Cardiac fibroblast (primary cell): ENCODE measurements around the gene SEC24B.

Source experiments
- DNase-seq, 2 donors: peaks; one replicate each; pipeline versions ENCODE4 v3.0.0 to v3.0.0-alpha.2; 2010; ENCODE audit warnings: low read depth in 2 of 2
- H3K4me3 ChIP-seq, 2 donors: replicated peaks in 1 of 2; 1 replicate in 1 of 2; 2 replicates in 1 of 2; pipeline ENCODE4 v1.5.1; 2011; ENCODE audit warnings: low read depth in 2 of 2, low read length in 2 of 2, mild to moderate bottlenecking in 2 of 2, moderate library complexity in 1 of 2
- TF ChIP-seq, protein P1 (sequence below): IDR thresholded peaks from one replicate; pipeline ENCODE4 v1.5.1; 2011; ENCODE audit warnings: low read depth, mild to moderate bottlenecking, low read length, inconsistent platforms

Gene SEC24B

DNA sequence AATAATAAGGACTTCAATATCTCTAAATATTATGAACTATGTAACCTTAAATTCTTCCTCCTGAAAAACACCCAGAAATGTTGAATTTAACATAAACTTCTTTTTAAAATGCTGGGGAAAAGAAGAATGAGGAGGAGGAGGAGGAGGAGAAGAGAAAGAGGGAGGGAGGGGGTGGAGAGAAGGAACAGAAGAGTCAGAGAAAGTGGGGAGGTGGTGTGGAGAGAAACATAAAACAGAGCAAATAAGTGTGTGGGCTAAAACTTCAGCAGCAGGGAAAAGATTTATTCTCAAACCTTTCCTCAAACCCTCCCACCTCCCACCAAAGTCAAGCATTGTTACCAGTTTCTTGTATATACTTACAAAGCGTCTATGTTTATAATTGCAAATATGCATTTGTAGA, 34.7 kb upstream of the SEC24B start:
- DNase-seq = no peak
- no peak overlapping the region for H3K4me3 ChIP-seq
- TF ChIP-seq, protein P1, sequence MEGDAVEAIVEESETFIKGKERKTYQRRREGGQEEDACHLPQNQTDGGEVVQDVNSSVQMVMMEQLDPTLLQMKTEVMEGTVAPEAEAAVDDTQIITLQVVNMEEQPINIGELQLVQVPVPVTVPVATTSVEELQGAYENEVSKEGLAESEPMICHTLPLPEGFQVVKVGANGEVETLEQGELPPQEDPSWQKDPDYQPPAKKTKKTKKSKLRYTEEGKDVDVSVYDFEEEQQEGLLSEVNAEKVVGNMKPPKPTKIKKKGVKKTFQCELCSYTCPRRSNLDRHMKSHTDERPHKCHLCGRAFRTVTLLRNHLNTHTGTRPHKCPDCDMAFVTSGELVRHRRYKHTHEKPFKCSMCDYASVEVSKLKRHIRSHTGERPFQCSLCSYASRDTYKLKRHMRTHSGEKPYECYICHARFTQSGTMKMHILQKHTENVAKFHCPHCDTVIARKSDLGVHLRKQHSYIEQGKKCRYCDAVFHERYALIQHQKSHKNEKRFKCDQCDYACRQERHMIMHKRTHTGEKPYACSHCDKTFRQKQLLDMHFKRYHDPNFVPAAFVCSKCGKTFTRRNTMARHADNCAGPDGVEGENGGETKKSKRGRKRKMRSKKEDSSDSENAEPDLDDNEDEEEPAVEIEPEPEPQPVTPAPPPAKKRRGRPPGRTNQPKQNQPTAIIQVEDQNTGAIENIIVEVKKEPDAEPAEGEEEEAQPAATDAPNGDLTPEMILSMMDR = no peak

DNA sequence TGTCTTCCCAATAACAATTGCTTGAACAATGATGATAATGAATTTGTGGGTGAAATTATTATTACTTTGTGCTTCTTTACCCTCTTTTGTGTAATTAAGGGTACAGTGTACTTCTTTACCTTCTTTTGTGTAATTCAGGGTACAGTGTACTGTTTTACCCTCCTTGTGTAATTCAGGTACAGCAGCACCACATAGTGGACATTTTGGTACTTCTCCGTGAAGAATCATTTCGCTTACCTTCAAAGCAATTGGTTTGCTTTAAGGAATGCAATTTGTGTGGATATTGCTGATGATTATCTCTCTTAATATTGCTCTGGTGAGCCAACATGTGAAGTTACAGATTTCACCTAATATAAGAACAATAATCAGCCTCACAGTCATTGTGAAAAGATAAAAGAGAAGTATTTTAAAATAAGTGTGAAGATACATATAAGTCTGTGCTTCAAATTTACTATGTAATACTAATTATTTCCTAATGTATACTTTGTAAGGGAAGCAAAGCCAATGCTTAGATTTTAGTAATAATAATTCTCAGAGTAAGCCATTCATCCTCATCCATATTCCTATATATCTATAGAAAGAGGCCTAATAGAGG, 27.2 kb upstream of the SEC24B start:
- TF ChIP-seq, protein P1 = peak; percentile 56
- peak; percentile 75 to 81 for DNase-seq
- no peak overlapping the region for H3K4me3 ChIP-seq

DNA sequence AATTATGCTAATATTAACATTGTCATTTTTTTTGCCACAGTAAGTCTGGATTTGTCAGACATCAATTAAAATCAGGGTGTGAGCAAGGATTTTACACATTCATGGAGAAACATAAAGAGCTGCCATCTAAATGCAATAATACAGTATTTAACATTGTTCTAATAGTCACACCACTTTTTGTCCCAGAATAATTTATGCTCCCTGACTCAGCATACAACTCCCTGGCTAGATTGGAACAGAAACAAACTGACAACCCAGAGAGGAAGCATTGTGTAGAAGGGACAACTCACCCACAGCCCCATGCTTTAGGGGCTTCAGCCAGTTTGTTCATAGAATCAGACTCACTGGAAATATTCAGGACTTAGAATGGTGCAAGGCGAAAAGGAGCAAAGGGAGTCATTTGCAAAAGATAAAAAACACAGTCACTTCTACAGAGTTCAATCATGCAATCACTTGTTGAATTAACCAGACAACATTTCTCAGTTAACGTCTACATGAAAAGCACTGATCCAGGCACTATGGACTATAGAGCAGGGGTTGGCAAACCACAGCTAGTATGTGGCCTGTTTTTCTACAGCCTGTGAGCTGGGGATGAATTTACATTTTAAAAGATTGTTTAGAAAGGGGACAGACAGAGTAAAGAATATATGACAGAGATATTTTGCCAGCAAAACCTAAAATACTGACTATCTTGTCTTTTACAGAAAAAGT, 26.4 kb upstream of the SEC24B start:
- TF ChIP-seq, protein P1 = no peak
- no peak overlapping the region for H3K4me3 ChIP-seq
- no peak for DNase-seq

DNA sequence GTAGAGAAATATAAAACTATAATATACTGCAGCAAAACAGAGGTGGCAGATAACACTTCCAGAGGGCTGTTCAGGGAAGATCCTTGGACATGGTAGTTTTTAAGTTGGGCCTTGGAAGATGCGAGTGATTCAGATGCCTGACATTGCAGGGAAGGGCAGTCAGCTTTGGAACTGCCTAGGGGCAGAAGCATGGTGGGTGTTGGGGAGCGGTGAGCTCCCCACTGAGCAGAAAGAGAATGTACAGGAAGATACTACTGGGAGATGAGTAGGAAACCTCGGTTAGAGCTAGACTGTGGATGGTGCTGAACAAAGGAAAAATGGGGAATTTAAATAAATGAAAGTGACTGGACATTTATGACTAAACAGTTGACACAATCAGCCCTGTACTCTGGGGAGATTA, 24.9 kb upstream of the SEC24B start:
- no peak overlapping the region for H3K4me3 ChIP-seq
- TF ChIP-seq, protein P1 = no peak
- no peak for DNase-seq

DNA sequence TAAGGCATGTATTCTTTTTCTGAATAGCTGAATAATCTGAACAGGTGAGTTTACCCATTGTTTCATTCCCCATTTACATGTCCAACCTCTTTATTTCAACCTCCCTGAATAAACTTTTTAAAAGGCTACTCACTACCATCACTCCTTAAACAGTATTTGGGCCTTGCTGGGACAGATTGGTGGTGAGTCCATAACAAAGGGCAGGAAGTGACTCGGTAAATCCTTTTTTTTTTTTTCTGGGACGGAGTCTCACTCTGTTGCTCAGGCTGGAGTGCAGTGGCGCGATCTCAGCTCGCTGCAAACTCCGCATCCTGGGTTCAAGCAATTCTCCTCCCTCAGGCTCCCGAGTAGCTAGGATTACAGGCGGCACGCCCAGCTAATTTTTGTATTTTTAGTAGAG, 23.4 kb upstream of the SEC24B start:
- DNase-seq = no peak
- TF ChIP-seq, protein P1 = no peak
- H3K4me3 ChIP-seq = no peak overlapping the region

DNA sequence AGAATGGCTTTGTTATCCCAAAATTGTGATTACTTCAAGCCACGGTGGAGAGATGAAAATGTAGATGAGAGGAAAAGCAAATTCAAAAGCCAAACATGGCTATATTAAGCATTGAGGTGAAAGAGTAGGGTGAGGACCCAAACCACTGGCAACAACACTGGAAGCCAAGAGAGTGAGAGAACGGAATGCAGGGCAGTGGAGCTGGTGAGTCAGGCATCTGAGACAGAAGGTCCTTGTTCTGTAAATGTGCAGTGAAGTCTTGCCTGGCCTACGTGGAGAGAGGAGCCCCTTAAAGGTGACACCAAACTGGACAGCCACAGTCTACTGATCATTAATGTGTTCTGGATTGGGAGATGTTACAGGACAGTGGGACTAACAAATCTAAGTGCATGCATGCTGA, 22.8 kb upstream of the SEC24B start:
- no peak overlapping the region for H3K4me3 ChIP-seq
- DNase-seq = peak; percentile 10
- TF ChIP-seq, protein P1 = no peak

DNA sequence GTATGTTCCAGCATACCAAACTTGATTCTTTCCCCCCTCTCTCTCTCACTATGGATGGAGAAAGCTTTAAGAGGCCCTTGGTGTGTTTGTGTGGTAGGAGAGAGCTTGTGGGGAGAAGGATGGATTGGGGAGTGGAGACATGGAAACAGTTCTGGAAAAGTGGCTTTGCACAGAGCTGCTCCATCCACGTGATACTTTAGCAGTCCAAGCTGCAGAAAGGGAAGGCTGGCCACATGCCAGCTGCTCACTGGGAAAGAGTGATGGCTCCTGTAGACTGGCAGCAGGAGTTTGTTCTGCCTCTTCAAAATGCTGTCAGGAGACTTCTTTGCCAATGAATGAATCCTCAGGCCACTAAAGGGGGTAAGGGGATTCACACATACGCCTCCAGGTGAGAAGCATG, 21.7 kb upstream of the SEC24B start:
- peak in 1 of 2 donors; percentile 29 for DNase-seq
- TF ChIP-seq, protein P1 = no peak
- H3K4me3 ChIP-seq = no peak overlapping the region
